NCI-H1436 treated with DMSO at 0.1 percent for 48 hours (cell line): Measurements from ENCODE around the gene APOL4.
"Not testable (repeated sequence)": the region's sequence is repeated elsewhere in the genome, so short reads cannot be mapped to it uniquely, and the experiment has no call there.

Experiments used
- DNase-seq: peaks from one replicate; lab custom pipeline; 2025; lab: John Stamatoyannopoulos, UW

The APOL4 gene

DNA sequence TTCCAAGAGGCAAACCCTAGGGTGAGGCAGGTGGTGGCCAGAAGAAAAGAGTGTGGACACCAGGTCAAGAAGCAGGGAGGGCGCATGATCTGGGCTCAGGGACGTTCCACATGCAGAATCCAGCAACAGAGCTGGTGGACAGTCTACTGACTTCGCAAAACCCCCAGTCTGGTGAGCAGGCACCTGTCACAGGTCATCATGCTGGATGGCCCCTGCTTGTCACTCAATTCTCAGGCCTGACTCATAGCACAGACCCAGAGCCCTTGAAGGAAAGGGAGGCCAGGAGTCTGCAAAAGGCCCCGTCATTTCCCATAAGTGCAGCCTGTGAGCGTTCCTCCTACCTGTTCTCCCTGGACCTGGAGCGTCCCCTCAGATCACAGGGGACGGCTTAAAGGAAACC, 18.2 kb downstream of the APOL4 start:
- DNase-seq = no peak

DNA sequence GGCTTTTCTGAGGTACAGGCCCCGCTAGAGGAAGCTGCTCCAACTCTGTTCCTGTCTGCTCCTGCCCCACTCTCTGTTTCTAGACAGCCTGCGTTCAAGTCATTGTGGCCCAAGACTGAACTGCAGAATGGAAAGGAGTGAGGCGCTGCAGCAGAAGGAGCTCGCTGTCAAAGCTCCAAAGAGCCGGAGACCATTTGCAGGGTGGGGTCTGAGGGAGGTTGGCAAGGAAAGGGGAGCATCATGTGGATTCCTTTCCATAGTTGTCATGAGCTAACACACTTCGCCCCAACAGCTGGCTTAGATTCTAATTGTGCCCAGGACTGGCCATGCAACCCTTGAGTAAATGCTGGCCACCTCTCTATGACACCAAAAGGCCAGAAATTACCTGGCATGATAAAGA, 18.8 kb downstream of the APOL4 start:
- DNase-seq = no peak

DNA sequence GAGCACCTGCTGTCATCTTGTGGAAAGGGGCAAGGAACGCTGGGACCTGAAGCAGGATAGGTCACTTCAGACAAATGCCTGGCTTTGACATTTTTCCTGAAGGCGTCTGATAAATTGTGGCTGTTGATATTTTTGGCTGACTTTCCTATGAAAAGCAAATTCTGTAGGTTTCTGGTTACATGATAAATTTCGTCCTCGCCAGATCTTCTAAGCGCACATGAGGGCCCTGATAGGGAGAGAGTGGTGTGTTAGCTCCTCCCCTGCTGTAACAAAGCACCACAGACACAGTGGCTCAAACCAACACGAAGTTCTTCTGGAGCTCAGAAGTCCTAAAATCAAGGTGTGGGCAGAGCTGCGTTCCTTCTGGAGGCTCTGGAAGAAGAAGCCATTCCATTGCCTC, 19.6 kb downstream of the APOL4 start:
- no peak for DNase-seq

DNA sequence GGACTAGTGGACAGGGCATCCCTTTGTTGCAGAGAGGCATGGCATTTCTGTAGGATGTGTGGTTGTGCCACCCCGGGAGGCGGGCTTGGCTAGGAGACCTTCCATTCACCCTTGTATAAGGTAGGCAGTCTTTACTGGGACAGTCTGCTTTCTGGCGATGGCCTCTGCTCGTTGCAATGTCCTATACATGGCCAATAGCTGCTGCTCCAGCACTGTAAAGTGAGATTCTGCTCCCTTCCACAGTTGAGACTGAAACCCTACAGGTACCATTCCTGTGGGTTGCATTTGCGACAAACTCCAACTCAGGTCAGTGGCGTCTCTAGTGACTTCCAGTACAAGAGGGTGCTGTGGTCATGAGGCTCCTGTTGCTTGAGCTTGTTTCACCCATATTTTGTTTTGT, 20.7 kb downstream of the APOL4 start:
- DNase-seq = no peak

DNA sequence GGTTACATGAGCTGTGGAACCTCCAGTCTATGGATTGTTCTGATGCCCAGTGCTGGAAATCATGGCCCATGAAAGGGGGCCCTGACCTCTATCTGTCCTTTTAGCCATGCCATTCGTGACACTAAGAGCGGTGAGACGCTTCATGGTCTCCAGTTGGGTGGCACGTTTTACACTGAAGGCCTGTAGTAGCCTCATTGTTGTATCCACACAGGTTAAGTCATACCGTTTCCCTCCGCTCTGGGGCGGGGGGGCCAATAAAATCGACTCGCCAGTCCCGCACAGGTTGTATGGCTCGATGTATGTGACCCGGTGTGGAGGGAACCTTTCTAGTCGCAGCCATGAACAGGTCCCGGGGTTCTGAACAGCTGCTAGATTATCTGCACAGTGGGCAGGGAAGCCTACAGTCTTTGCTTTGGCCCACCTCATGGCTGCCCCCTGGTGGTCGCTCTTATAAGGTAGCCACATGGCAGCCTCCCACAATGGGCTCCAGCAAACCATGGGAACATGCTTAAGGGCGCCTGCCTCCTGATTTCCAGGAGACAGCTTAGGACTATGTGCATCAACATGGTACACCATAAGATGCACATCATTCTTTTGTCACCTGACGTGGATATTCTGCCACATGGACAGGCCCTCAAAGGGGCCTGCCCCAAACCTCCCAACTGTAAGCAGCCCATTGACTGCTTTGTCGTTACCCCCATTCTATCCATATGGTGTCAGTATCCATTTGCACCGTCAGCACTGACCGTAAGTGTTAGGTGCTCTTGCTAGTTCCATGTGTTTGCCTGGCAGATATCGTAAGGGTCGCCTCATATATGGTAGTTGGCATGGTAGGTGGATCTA, 21.4 kb downstream of the APOL4 start:
- no peak for DNase-seq

DNA sequence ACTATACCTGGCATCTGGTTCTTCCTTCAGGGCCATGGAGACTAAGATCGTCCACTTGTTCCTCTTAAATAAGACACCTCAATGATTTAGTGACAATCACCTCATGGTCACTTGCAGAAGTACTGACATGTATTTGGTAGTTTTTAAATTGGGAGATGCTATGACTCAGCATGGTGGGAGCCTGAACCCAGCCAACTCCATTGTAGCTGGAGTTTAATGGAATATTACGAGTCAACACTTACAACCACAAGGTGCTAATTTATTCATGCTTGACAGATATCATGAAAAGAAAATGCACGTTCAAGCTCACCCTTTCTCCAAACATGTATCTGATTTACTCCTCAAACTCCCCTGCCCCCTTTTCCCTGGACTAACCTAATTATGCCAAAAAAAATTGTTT, 24.4 kb downstream of the APOL4 start:
- DNase-seq = no peak

DNA sequence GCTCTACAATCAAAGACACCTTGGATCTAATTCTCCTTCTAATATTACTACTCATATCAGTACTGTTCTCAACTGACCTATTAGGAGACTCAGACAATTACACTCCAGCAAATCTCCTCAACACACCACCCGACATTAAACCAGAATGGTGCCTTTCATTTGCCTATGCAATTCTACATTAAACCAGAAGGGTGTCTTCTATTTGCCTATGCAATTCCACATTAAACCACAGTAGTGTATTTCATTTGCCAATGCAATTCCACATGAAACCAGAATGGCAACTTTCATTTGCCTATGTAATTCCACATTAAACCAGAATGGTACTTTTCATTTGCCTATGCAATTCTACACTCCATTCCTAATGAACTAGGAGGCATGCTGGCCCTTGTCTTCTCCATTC, 25.7 kb downstream of the APOL4 start:
- no peak for DNase-seq

DNA sequence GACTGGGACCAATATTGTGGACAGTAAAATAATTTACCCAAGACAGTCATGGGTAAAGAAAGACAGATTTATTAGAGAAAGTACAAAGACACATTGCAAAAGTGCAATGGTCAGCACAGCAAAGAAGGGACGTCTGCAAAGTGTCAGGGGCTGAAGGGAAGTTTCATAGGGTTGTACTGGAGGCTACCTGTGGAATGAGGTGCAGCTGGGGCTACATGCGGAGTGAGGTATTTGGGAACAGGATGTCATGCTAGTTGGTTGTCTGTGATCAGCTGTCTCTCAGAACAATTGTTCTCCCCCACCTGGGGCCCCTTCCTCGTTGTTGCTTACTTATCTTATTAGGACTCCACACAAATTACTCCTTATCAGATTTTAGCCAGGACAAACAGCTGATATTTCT, 29.7 kb downstream of the APOL4 start:
- DNase-seq = no peak

DNA sequence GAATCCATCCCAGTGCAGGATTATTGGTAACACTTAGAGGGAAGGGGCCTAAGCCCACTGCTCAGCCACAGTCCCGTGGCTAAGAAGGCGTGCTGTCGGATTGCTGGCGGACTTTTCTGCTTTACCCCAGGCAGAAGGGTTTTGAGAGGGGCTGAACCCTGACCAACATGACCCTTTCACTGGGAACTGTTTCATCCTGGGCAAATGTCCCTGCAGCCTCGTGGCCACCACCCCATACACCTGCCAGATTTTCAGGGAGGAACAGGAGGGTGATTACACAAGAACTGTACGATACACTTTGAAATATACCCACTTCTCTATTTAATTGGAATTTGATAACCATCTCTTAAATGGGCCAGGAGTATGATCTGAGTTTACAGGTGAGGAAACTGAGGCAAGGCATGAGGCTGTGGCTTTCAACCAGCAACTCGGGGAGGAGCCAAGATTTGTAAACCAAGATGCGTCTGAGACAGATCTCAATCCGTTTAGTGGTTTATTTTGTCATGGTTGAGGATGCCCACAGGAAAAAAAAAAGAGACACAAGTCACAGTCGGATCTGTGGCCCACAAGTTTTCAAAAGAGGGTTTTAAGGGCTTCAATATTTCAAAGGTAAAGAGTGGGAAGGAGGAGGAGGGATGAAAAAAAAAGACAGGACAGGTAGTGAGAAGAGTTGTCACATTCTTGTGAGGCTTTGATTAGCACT, 34.9 kb downstream of the APOL4 start:
- no peak for DNase-seq

DNA sequence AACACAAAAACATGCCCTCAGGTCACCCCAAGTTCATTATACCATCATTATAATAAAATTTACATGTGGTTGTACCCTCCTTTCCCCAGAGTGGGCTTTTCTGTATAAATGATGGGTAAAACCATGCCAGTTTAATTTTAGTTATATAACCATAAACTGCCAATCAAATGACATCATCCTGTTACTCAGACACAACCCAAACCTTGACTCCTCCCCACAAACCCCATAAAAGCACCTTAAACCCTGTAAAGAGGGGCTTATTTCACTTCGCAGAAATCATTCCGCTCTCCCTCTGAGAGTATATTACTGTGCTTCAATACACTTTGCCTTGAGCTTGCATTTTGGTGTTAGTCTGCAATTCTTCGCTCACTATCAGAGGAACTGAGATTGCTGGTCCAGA, 35.5 kb downstream of the APOL4 start:
- no peak for DNase-seq

DNA sequence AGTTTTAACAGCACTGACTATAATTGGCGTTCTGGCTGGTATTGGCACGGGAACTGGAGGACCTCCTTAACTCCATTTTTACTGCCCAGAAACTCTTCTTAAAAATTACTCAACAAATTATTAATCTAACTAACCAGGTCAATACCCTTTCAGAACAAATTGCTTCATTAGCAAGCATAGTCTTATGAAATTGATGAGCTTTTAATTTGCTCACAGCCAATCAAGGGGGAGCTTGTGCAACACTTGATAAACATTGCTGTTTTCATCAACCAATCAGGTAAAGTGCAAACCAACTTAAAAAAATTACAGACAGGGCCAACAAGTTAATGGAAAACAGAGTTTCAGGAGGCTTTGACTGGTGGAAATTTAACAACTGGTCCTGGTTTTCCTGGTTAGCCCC, 36.5 kb downstream of the APOL4 start:
- no peak for DNase-seq

DNA sequence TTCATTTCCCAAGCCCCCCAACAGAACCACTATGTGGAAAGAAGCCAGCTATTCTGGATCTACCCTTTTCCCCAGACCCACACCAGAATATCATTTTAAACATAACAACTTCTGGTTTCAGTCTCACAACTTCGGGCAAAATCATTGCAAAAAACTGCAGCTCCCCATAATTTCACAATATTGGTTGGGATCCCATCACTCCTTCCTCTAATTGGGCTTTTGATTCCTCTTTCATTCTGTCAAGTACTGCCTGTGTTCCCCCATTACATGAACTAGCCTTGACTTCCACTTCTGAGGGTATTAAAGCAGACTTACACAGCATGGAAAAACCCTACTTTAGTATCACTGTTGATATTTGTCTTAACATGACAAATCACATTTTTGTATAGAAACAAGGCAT, 37.0 kb downstream of the APOL4 start:
- DNase-seq = no peak

DNA sequence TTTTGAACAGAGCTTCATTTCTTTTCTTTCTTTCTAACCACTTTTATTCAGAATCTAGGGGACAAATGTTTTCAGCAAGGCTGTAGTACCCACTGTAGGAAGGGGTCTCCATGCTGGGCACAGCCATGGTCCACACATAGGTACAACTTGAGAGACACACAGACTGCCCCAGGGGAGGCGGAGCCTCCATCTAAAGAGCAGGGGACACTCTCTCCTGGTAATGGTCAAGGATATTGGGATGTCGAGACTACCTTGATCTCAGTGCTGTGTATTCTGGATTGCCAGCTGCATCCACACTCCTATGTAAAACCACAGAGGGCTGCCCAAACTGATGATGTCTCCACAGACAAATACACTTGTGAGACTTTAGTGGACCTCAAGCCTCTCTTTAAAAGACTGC, 38.1 kb downstream of the APOL4 start:
- DNase-seq = no peak

DNA sequence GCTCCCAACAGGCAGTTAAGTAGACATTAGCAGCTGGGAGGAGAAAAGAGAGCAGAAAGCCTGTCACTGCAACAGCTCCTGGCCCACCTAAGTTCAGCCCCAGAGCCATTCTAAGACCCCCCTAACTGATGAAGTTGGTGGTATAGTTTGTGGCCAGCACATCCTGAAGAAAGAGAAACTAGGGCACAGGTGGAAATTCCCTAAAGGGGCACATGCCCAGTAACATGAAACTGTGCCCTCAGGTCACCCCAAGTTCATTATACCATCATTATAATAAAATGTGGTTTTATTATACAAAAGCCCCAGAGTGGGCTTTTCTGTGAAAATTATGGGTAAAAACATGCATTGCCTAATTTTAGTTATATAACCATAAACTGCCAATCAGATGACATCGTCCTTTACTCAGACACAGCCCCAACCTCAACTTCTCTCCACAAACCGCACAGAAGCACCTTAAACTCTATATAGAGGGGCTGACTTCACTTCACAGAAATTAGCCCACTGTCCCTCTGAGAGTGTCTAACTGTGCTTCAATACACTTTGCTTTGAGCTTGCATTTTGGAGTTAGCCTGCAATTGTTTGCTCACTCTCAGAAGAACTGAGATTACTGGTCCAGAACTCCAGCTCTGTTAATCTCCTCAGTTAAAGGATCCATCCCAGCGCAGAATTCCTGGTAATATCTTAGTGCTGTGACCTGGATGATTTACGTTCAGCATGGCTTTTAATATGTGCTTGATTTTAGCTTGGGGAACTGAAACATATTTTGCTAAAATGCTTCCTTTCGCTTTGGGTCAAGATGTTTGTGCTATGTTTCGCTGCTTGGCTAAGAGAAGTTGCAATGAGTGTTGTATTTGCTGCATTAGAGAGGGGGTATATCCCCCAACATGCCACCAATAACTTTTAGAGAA, 39.2 kb downstream of the APOL4 start:
- DNase-seq = no peak

DNA sequence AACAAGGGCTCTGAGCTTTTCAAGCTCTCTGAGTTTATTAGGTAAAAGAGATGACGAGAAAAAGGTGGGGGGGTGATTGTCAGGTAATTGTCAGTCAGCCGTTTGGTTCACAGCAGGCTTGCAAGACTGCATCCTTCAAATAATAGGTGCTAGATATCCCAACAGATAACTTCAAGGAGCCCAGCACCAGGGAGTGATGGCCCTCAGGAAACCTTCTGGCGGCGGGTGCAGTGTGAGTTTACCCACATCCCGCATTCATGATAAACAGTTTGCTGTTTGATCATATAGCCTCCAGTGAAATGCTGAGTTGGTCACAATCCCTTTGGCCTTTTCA, 39.8 kb downstream of the APOL4 start:
- DNase-seq = not testable (repeated sequence)

DNA sequence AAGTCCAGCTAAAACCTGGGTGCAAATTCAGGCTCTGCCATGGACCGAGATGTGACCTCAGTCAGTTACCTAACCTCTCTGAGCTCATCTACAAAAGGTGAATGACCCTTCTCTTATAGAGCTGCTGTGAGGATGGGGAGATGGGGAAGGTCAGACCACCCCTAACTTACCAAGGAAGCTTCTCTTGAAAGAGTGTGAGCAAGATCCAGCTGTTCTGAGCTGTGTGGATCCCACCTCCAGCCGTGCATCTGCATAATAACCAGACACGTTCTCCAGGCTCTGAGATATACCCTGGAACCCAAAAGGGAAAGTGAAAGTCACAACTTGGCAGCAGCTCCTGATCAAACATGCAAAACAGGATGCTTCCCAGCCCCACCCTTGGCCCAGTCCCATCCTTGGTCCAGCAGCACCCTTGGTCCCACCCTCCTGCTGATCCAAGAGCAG, 41.1 kb downstream of the APOL4 start, which contains the start of gene APOL3:
Gene APOL3, minus strand, starts transcription at position 257 of the 444 bp plus-strand sequence. CDS start 11,700 bp downstream, outside the sequence.
- no peak for DNase-seq

DNA sequence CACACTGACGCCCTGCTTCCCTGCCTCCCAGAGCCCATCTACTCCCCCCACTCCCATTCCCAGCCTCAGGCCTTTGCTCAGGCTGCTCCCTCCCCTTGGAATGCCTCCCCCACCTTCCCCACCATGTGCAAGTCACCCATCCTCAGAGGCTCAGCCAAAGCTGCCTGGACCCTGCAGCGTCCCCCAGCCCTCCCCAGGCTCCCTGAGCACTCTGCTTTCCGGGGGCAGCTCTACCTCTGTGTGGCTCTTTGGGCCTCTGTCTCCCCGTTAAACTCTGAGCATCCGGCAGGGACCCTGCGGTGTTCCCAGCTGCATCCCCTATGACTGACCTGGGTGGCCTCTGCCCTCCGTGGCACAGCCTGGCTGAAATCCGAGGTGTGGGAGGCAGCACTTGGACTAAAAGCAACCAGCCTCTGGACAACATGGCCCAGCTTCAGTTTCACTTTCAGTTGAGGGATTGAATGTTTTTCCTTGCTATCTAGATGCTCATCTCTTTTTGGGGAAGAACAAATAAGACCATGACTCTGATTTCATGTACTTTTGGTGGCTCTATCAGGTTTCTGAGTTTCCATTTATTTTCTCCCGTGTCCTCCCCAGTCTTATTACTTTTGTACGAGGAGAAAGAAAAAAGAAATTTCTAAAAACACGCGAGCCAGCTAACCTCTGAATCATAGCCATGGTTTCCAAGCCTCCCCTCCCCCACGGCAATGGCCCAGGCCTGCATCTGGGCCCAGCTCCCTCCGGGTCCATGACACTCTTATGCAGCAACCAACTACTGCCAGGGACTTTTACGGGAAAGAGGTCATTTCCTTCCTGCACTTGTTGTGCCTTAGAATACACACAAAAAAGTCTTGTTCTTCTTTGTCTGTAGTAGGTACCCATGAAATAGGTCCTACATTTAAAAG, 44.8 kb downstream of the APOL4 start:
- DNase-seq = no peak

DNA sequence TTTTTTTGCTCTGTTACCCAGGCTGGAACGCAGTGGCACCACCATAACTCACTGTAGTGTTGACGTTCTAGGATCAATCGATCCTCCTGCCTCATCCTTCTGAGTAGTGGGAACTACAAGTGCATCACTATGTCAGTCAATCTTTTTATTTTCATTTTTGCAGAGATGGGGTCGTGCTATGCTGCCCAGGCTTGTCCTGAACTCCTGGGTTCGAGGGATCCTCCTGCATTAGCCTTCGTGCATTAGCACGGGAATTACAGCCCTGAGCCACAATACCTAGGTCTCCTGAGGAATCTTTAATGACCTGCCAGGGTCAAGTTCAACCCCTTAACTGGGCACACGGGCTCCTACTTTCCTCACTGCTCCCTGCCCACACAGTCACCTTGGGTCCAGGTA, 45.5 kb downstream of the APOL4 start:
- no peak for DNase-seq

DNA sequence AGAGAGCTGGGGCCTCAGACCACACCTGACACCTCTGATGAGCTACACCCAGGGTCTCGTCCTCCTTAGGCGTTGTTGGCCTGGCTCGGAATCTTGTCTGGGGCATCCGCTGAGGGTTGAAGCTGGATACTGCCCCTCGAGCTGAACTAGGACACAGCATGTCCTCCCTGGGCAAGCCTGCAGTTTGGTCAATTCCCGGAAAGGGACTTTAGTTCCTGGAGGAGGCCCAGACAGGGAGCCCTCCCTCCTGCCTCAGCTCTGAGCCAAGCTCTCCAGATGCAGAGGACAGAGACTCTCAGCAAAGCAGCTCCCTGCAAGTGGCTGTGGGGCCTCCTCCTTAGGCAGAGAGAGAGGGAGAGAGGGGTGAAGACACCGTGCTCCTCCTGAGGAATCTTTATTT, 45.9 kb downstream of the APOL4 start:
- DNase-seq = no peak

DNA sequence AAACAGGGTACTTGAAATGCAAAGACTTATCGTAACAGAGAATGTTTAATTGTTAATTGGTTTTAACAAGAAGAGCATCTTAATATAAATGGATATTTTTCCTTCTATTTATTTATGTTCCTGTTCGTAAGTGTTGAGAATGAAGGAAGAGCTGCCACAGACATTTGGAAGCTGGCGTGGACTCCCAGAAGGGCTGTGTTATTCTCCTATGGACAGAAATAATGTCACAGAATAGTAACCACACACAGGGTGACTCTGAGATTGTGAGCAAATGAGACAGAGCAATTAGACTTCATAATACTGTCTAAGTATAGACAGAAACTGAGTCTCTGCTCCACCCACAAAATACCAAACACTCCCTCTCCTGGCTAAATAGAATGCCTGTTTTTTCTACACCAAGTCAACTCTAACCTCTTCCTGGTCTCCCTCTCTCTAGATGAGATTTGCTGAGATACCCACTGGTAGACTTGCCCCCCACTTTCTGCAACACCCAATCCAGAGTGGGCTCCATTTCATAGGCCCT, 47.1 kb downstream of the APOL4 start:
- no peak for DNase-seq
